ENCODE results near the gene UFD1. TPM values are rescaled to one million over a fixed set of nuclear protein-coding genes. Genes with fewer than 3 reads are reported as not detected.

The UFD1 gene
- total and polyA plus RNA-seq, 9 of the 15 experiments (the other 6 are each of a cell fraction or from before 2014, with no cell fraction given): 238 to 645 (median 363) TPM

DNA sequence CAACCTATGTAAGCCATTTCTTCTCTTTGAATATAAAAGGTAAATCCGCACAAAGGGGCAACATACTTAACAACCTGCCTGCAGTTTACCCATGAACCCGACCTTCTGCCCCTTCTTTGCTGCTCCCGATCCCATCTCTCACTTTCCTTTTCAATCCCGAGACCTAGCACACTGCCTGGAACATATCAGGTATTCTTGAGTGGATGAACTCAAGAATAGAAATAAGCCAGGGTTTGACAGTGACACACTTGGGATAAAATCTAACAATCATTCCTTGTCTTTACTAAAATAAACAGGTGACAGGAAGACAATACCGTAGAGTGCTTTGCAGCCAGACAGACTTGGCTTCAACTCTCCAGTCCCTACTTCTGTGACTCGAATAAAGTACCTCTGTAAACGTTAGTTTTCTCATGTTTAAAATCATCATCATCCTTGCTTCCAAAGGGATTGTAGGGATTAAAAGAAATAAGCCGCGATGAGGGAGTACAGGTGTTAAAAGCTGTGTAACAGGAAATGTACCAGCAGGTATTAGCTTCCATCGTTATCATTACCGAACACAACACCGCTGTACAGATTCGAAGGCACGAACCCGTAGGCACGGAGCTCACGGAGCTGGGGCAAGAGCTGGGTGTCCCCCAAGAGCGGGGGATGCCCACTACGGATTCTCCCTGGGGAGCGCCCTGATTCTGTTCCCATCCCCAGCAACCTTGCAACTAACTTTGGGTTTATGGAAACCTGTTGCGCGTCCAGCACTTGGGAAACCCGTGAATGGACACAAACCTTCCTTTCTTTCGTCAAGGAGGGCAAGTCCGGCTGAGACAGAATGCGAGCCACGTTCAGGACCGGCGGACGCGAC is 720 bp downstream of the UFD1 start (continued):
- TF ChIP-seq, protein P1, sequence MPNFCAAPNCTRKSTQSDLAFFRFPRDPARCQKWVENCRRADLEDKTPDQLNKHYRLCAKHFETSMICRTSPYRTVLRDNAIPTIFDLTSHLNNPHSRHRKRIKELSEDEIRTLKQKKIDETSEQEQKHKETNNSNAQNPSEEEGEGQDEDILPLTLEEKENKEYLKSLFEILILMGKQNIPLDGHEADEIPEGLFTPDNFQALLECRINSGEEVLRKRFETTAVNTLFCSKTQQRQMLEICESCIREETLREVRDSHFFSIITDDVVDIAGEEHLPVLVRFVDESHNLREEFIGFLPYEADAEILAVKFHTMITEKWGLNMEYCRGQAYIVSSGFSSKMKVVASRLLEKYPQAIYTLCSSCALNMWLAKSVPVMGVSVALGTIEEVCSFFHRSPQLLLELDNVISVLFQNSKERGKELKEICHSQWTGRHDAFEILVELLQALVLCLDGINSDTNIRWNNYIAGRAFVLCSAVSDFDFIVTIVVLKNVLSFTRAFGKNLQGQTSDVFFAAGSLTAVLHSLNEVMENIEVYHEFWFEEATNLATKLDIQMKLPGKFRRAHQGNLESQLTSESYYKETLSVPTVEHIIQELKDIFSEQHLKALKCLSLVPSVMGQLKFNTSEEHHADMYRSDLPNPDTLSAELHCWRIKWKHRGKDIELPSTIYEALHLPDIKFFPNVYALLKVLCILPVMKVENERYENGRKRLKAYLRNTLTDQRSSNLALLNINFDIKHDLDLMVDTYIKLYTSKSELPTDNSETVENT (CRISPR knock-in tag; IDR thresholded peaks at IDR 0.05): peak; percentile 83
- no peak for TF ChIP-seq SRF (CRISPR knock-in tag; IDR thresholded peaks at IDR 0.05)
- TF ChIP-seq ZNF76 (CRISPR knock-in tag; IDR thresholded peaks at IDR 0.05; ENCODE audit: borderline replicate concordance): no peak
- TF ChIP-seq MCM2 (IDR thresholded peaks at IDR 0.05; ENCODE audit: low read depth): no peak
- TF ChIP-seq, protein P2, sequence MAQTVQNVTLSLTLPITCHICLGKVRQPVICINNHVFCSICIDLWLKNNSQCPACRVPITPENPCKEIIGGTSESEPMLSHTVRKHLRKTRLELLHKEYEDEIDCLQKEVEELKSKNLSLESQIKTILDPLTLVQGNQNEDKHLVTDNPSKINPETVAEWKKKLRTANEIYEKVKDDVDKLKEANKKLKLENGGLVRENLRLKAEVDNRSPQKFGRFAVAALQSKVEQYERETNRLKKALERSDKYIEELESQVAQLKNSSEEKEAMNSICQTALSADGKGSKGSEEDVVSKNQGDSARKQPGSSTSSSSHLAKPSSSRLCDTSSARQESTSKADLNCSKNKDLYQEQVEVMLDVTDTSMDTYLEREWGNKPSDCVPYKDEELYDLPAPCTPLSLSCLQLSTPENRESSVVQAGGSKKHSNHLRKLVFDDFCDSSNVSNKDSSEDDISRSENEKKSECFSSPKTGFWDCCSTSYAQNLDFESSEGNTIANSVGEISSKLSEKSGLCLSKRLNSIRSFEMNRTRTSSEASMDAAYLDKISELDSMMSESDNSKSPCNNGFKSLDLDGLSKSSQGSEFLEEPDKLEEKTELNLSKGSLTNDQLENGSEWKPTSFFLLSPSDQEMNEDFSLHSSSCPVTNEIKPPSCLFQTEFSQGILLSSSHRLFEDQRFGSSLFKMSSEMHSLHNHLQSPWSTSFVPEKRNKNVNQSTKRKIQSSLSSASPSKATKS (CRISPR knock-in tag; IDR thresholded peaks at IDR 0.05): no peak
- TF ChIP-seq XRCC5 (IDR thresholded peaks at IDR 0.05; ENCODE audit: low read depth, low read length): no peak
- TF ChIP-seq, protein P3, sequence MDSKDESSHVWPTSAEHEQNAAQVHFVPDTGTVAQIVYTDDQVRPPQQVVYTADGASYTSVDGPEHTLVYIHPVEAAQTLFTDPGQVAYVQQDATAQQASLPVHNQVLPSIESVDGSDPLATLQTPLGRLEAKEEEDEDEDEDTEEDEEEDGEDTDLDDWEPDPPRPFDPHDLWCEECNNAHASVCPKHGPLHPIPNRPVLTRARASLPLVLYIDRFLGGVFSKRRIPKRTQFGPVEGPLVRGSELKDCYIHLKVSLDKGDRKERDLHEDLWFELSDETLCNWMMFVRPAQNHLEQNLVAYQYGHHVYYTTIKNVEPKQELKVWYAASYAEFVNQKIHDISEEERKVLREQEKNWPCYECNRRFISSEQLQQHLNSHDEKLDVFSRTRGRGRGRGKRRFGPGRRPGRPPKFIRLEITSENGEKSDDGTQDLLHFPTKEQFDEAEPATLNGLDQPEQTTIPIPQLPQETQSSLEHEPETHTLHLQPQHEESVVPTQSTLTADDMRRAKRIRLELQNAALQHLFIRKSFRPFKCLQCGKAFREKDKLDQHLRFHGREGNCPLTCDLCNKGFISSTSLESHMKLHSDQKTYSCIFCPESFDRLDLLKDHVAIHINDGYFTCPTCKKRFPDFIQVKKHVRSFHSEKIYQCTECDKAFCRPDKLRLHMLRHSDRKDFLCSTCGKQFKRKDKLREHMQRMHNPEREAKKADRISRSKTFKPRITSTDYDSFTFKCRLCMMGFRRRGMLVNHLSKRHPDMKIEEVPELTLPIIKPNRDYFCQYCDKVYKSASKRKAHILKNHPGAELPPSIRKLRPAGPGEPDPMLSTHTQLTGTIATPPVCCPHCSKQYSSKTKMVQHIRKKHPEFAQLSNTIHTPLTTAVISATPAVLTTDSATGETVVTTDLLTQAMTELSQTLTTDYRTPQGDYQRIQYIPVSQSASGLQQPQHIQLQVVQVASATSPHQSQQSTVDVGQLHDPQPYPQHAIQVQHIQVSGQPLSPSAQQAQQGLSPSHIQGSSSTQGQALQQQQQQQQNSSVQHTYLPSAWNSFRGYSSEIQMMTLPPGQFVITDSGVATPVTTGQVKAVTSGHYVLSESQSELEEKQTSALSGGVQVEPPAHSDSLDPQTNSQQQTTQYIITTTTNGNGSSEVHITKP (IDR thresholded peaks at IDR 0.05; ENCODE audit: partially characterized antibody): no peak
- TF ChIP-seq, protein P4, sequence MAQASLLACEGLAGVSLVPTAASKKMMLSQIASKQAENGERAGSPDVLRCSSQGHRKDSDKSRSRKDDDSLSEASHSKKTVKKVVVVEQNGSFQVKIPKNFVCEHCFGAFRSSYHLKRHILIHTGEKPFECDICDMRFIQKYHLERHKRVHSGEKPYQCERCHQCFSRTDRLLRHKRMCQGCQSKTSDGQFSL (CRISPR knock-in tag; IDR thresholded peaks at IDR 0.05): no peak
- TF ChIP-seq, protein P4 (tag; IDR thresholded peaks at IDR 0.05): no peak
- 0 out of 2 replicates have a peak, but pooled peaks have one; percentile 37 for TF ChIP-seq TAF7 (tag; IDR thresholded peaks at IDR 0.05)
- TF ChIP-seq ZNF133 (CRISPR knock-in tag; IDR thresholded peaks at IDR 0.05): no peak
- TF ChIP-seq ZNF445 (CRISPR knock-in tag; IDR thresholded peaks at IDR 0.05; ENCODE audit: low read depth): no peak
- TF ChIP-seq ZNF253 (CRISPR knock-in tag; conservative IDR thresholded peaks at IDR 0.05): 0 out of 2 replicates have a peak, but pooled peaks have one; percentile 13
- TF ChIP-seq, protein P5, sequence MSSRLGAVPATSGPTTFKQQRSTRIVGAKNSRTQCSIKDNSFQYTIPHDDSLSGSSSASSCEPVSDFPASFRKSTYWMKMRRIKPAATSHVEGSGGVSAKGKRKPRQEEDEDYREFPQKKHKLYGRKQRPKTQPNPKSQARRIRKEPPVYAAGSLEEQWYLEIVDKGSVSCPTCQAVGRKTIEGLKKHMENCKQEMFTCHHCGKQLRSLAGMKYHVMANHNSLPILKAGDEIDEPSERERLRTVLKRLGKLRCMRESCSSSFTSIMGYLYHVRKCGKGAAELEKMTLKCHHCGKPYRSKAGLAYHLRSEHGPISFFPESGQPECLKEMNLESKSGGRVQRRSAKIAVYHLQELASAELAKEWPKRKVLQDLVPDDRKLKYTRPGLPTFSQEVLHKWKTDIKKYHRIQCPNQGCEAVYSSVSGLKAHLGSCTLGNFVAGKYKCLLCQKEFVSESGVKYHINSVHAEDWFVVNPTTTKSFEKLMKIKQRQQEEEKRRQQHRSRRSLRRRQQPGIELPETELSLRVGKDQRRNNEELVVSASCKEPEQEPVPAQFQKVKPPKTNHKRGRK (tag; IDR thresholded peaks at IDR 0.05): no peak
- TF ChIP-seq MCM7 (IDR thresholded peaks at IDR 0.05): no peak
- TF ChIP-seq FIP1L1 (IDR thresholded peaks at IDR 0.05; ENCODE audit: low read depth, low read length, poor library complexity, severe bottlenecking): no peak
